ENCODE measurements around the gene L3MBTL4.

L3MBTL4 gene

DNA sequence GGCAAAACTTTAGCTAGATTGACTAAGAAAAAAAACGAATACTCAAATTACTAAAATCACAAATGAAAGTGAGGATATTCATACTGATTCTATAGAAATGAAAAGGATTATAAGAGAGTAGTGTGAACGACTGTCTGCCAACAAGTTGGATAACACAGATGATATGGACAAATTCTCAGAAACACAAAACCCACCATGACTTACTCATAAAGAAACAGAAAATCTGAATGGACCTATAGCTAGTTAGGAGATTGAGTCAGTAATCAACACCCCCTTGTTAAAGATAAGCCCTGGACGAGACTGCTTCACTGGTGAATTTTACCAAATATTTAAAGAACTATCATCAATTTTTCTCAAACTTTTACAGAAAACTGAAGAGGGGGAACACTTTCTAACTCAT, 410.6 kb downstream of the L3MBTL4 start:
- ChIA-PET CTCF (no interaction called here), POLR2A (ENCODE audit: low non-redundant PET) (no interaction called here)
- no peak overlapping the region for H3K27ac ChIP-seq
- no peak for DNase-seq (ENCODE audit: low spot score)
- TF ChIP-seq, protein P1, sequence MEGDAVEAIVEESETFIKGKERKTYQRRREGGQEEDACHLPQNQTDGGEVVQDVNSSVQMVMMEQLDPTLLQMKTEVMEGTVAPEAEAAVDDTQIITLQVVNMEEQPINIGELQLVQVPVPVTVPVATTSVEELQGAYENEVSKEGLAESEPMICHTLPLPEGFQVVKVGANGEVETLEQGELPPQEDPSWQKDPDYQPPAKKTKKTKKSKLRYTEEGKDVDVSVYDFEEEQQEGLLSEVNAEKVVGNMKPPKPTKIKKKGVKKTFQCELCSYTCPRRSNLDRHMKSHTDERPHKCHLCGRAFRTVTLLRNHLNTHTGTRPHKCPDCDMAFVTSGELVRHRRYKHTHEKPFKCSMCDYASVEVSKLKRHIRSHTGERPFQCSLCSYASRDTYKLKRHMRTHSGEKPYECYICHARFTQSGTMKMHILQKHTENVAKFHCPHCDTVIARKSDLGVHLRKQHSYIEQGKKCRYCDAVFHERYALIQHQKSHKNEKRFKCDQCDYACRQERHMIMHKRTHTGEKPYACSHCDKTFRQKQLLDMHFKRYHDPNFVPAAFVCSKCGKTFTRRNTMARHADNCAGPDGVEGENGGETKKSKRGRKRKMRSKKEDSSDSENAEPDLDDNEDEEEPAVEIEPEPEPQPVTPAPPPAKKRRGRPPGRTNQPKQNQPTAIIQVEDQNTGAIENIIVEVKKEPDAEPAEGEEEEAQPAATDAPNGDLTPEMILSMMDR (conservative IDR thresholded peaks at IDR 0.05; ENCODE audit: low read depth): no peak

DNA sequence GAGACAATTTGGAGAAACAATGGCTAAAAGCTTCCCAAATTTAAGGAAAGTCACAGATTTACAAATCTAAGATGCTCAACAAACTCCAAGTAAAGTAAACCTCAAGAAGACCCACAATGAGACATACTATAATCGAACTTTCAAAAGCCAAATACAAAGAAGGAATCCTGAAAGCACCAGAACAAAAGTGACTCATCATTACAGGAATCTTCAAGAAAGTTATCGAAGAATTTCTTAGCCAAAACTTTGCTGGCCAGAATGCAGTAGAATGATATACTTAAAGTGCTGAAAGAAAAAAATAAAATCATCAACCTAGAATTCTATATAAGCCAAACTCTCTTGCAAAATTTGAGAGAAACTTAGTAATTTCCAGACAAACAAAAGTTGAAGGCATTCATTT, 412.8 kb downstream of the L3MBTL4 start:
- CTCF ChIA-PET: no interaction called here
- DNase-seq (ENCODE audit: low spot score): no peak
- H3K27ac ChIP-seq: no peak overlapping the region
- TF ChIP-seq, protein P1 (conservative IDR thresholded peaks at IDR 0.05; ENCODE audit: low read depth): no peak
- POLR2A ChIA-PET (ENCODE audit: low non-redundant PET): no interaction called here

DNA sequence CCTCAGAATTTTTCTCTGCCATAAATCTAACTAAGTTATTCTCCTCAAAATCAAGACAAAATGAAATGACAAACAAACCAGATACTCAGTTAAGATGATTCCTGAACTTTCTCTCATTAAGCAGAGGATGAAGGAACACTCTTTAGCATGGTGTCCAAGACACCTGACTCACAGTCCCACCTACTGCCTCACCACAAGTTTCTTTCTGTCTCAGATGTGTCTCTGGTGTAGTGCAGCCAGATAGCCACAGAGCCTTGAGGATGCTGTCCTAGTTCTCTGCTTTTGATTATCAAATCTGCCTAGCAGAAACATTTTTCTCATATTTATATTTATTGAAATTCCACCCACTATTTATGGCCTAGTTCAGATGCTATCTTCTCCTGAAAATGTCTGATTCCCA, 415.8 kb downstream of the L3MBTL4 start:
- ChIA-PET POLR2A (ENCODE audit: low non-redundant PET) (no interaction called here), CTCF (no interaction called here)
- TF ChIP-seq, protein P1 (conservative IDR thresholded peaks at IDR 0.05; ENCODE audit: low read depth): no peak
- DNase-seq (ENCODE audit: low spot score): no peak
- H3K27ac ChIP-seq: no peak overlapping the region

DNA sequence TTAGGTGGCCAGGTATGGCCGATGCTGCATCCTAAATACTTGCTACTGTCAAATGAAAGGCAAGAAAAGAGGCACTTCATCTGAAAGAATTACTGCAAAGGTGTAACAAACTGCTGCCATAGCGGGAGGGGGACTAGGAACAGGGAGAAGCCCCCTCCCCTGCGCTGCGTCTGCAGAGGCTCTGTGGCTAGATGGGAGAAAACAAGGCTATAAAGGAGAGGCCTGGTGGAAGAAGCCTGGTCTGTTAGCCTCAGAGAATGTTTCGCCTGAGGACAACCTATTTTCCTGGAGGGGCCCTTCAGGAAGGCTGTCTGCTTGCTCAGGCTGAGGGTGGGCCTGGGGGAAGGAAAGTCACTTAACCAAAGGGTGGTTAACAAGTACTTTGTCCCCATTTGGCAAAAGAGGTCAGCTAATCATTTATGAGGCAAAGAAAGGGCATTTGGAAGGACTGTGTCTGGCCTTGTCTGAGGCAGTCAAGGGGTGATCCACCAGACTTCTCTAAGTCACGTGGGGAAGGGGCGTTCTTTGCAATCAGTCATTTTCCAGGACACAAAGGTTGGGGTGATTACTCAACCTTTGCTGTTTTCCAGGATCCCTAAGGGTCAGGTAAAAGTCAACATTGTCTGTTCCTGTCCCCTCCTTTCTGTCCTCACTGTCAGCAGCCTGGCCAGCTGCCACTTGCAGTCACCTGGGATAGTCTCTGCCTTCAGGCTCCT, 416.4 kb downstream of the L3MBTL4 start:
- TF ChIP-seq, protein P1 (conservative IDR thresholded peaks at IDR 0.05; ENCODE audit: low read depth): no peak
- no peak for DNase-seq (ENCODE audit: low spot score)
- no peak overlapping the region for H3K27ac ChIP-seq
- CTCF ChIA-PET: no interaction called here
- POLR2A ChIA-PET (ENCODE audit: low non-redundant PET): no interaction called here

DNA sequence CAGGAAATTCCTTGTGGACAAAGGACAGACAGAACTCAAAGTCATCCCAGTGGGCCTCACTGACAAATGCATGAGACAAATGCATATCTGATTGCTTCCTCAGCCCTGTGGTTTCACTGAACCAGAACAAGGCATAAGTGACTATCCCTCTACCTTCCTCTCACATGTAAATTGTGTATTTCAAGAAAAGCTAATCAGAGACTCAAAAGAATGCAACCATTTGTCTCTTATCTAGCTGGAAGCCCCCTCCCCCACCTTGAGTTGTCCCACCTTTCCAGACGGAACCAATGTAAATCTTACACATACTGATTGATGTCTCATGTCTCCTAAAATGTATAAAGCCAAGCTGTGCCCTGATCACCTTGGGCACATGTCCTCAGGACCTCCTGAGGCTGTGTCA, 417.4 kb downstream of the L3MBTL4 start:
- ChIA-PET POLR2A (ENCODE audit: low non-redundant PET) (no interaction called here), CTCF (no interaction called here)
- TF ChIP-seq, protein P1 (conservative IDR thresholded peaks at IDR 0.05; ENCODE audit: low read depth): no peak
- DNase-seq (ENCODE audit: low spot score): no peak
- H3K27ac ChIP-seq: no peak overlapping the region

DNA sequence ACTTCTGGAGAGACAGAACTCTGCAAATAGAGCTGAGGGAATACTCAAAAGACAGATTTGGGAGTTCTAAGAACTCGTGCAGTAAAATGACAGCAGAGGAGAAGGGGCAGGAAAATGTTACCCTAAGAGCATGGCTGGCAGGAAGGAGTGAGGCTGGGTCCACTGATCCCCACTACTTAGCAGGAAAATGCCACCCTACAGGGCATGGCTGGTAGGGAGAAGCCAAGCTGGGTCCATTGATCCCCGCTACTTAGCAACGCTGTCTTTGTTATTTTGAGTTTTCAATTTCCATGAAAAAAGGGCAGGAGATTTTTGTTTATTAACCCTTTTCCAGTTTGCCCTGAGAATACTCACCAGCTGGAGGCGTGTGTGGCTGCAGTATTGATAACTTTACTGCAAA, 419.1 kb downstream of the L3MBTL4 start:
- no peak overlapping the region for H3K27ac ChIP-seq
- CTCF ChIA-PET: no interaction called here
- TF ChIP-seq, protein P1 (conservative IDR thresholded peaks at IDR 0.05; ENCODE audit: low read depth): no peak
- POLR2A ChIA-PET (ENCODE audit: low non-redundant PET): no interaction called here
- DNase-seq (ENCODE audit: low spot score): no peak

Measured in RWPE1 (cell line).